ENCODE results near the gene HGF.
"Not testable (repeated sequence)": the region's sequence is repeated elsewhere in the genome, so short reads cannot be mapped to it uniquely, and the experiment has no call there.

The HGF gene

DNA sequence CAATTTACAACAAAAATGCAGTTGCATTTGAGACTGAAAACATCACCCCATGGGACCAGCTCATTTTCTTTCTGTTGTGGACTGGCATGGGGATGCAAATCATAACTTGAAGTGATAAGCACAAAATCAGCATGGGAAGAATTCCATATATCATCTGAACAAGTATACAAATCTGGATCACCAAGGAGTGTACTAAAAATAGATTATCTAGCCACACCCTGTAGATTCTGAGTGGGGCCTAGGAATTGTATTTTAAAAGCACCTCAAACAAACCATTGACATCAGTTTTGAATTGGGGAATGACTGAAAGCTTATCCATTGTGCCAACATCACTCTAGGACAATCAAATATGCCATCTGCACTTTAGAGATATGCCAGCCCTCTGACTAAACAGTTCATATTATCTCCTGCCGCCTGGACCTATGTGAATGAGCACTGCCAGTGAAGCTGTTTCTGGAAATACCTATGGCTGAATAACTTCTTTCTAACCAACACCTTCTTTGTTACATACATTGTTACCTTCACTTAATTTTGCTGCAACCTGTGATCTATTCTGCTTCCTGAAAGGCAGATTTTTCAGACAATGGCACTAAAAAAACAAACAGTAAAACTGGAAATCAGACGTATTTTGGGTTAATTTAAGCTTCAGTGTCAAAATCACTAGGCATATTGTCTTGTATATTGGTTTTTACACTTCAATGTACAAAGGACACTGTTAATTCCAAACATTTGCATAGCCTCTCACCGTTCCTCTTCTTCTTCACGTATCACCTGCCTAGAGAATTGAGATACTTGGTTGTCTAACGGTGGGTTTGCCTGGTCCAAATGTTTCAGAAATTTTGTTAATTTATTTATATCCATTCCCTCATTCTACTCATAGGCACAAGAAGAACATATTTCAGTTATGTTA, 42.4 kb upstream of the HGF start:
- H3K9ac ChIP-seq (ENCODE audit: low read length), result no peak overlapping the region
- no peaks in the 10 kb centered on the region for H3K79me1 ChIP-seq (replicated peaks; ENCODE audit: low read length, poor library complexity, severe bottlenecking)
- H3K36me3 ChIP-seq (ENCODE audit: control insufficient read depth in 1 of 2, insufficient read depth in 2 of 2, low read depth in 1 of 2, low read length in 2 of 2), result no peaks in the 10 kb centered on the region
- H3K23ac ChIP-seq (ENCODE audit: low read length in 2 of 2), result no peak overlapping the region
- no peak overlapping the region for H3K27ac ChIP-seq (ENCODE audit: low read length, poor library complexity, severe bottlenecking)
- H3K4ac ChIP-seq (ENCODE audit: low read depth in 1 of 2, low read length in 2 of 2), result no peak overlapping the region
- no peak overlapping the region for H3K14ac ChIP-seq (ENCODE audit: low read length in 2 of 2)
- H2BK15ac ChIP-seq (ENCODE audit: low read depth, poor library complexity, severe bottlenecking), result no peak overlapping the region
- no peak overlapping the region for H2BK120ac ChIP-seq (ENCODE audit: low read depth, low read length)
- no peak for DNase-seq
- no peak overlapping the region for H3K18ac ChIP-seq (ENCODE audit: low read depth in 1 of 2, low read length in 2 of 2)
- H4K8ac ChIP-seq (ENCODE audit: low read length), result no peak overlapping the region
- H3K9me3 ChIP-seq (ENCODE audit: control insufficient read depth, low read length), result no peaks in the 10 kb centered on the region
- H2AK5ac ChIP-seq (ENCODE audit: low read length, severe bottlenecking), result no peak overlapping the region
- no peak overlapping the region for H2AFZ ChIP-seq (ENCODE audit: low read depth, low read length)
- H2BK5ac ChIP-seq (ENCODE audit: low read depth, low read length, poor library complexity, severe bottlenecking), result no peak overlapping the region
- no peak overlapping the region for H3K4me2 ChIP-seq (ENCODE audit: low read length, poor library complexity, severe bottlenecking)
- no peak overlapping the region for H4K91ac ChIP-seq (ENCODE audit: low read length)
- no peaks in the 10 kb centered on the region for H3K4me1 ChIP-seq (ENCODE audit: control insufficient read depth, insufficient read depth, low read depth, low read length)
- H3K4me3 ChIP-seq (ENCODE audit: insufficient read depth in 1 of 2, low read depth in 1 of 2, low read length in 2 of 2), result no peak overlapping the region
- 100% methylated on average over 1 of the region's 5 CpGs for WGBS
- no peak overlapping the region for H2BK12ac ChIP-seq (ENCODE audit: low read length in 2 of 2)
- H3K27me3 ChIP-seq (ENCODE audit: control insufficient read depth in 1 of 2, insufficient read depth in 1 of 2, low read length in 2 of 2), result no peaks in the 10 kb centered on the region

DNA sequence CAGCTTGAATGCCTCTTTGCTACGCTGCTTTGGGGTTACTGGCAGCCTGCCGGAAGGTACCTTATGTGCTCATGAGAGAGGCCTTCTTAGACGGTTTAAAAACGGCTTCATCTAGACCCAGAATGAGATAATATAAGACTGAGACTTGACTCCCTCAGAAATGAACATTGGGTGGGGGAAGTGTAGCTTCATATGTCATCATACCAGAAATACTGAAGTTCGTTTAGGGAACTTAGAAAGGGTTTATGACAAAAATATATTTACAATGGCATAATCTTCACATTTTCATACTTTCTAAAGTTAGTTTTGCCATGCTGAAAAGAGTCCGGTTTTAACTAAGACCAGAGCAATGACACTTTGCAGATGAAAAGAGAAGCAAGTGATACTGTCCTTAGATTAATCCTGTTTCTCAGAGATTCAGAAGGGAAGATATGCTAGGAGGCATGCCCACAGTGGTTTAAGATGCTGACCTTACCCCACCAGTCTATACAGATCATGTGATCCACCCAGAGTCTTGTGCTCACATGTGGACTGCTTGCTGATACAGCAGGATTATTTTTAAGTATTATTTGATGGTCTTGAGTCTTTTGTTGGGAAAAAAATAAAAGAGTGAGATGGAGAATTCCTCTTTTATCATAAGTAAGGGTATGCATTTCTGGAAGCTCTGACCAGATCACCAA, 40.8 kb upstream of the HGF start:
- Histone ChIP-seq H3K27ac (ENCODE audit: low read length, poor library complexity, severe bottlenecking) (no peak overlapping the region), H2BK15ac (ENCODE audit: low read depth, poor library complexity, severe bottlenecking) (no peak overlapping the region), H3K27me3 (ENCODE audit: control insufficient read depth in 1 of 2, insufficient read depth in 1 of 2, low read length in 2 of 2) (no peaks in the 10 kb centered on the region), H2AK5ac (ENCODE audit: low read length, severe bottlenecking) (no peak overlapping the region), H3K4ac (ENCODE audit: low read depth in 1 of 2, low read length in 2 of 2) (no peak overlapping the region), H3K4me1 (ENCODE audit: control insufficient read depth, insufficient read depth, low read depth, low read length) (no peaks in the 10 kb centered on the region), H3K18ac (ENCODE audit: low read depth in 1 of 2, low read length in 2 of 2) (no peak overlapping the region), H2AFZ (ENCODE audit: low read depth, low read length) (no peak overlapping the region), H4K91ac (ENCODE audit: low read length) (no peak overlapping the region), H3K4me2 (ENCODE audit: low read length, poor library complexity, severe bottlenecking) (no peak overlapping the region), H3K79me1 (replicated peaks; ENCODE audit: low read length, poor library complexity, severe bottlenecking) (no peaks in the 10 kb centered on the region), H3K9ac (ENCODE audit: low read length) (no peak overlapping the region), H3K9me3 (ENCODE audit: control insufficient read depth, low read length) (no peaks in the 10 kb centered on the region), H3K4me3 (ENCODE audit: insufficient read depth in 1 of 2, low read depth in 1 of 2, low read length in 2 of 2) (no peak overlapping the region), H3K36me3 (ENCODE audit: control insufficient read depth in 1 of 2, insufficient read depth in 2 of 2, low read depth in 1 of 2, low read length in 2 of 2) (no peaks in the 10 kb centered on the region), H2BK5ac (ENCODE audit: low read depth, low read length, poor library complexity, severe bottlenecking) (no peak overlapping the region), H3K23ac (ENCODE audit: low read length in 2 of 2) (no peak overlapping the region), H2BK12ac (ENCODE audit: low read length in 2 of 2) (no peak overlapping the region), H4K8ac (ENCODE audit: low read length) (no peak overlapping the region), H3K14ac (ENCODE audit: low read length in 2 of 2) (no peak overlapping the region), H2BK120ac (ENCODE audit: low read depth, low read length) (no peak overlapping the region)
- DNase-seq, result no peak
- 92% methylated on average over 5 of the region's 6 CpGs for WGBS

DNA sequence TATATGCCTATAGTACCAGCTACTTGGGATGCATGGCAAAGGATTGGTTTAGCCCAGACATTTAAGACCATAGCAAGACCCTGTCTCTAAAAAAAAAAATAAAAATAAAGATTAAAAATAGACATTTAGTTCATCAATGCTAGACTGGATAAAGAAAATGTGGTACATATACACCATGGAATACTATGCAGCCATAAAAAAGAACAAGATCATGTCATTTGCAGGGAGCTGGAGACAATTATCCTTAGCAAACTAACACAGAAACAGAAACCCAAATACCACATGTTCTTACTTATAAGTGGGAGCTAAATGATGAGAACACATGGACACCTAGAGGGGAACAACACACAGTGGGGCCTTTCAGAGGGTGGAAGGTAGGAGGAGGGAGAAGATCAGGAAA, 38.5 kb upstream of the HGF start:
- H3K4me1 ChIP-seq (ENCODE audit: control insufficient read depth, insufficient read depth, low read depth, low read length); H2AK5ac ChIP-seq (ENCODE audit: low read length, severe bottlenecking); H3K18ac ChIP-seq (ENCODE audit: low read depth in 1 of 2, low read length in 2 of 2); H3K27me3 ChIP-seq (ENCODE audit: control insufficient read depth in 1 of 2, insufficient read depth in 1 of 2, low read length in 2 of 2); H3K4ac ChIP-seq (ENCODE audit: low read depth in 1 of 2, low read length in 2 of 2); H3K14ac ChIP-seq (ENCODE audit: low read length in 2 of 2); H3K9ac ChIP-seq (ENCODE audit: low read length); H3K4me3 ChIP-seq (ENCODE audit: insufficient read depth in 1 of 2, low read depth in 1 of 2, low read length in 2 of 2); H2BK12ac ChIP-seq (ENCODE audit: low read length in 2 of 2); H2BK15ac ChIP-seq (ENCODE audit: low read depth, poor library complexity, severe bottlenecking); H3K79me1 ChIP-seq (replicated peaks; ENCODE audit: low read length, poor library complexity, severe bottlenecking); H3K9me3 ChIP-seq (ENCODE audit: control insufficient read depth, low read length); H3K36me3 ChIP-seq (ENCODE audit: control insufficient read depth in 1 of 2, insufficient read depth in 2 of 2, low read depth in 1 of 2, low read length in 2 of 2); H3K27ac ChIP-seq (ENCODE audit: low read length, poor library complexity, severe bottlenecking); H3K4me2 ChIP-seq (ENCODE audit: low read length, poor library complexity, severe bottlenecking); DNase-seq; H4K8ac ChIP-seq (ENCODE audit: low read length); H2AFZ ChIP-seq (ENCODE audit: low read depth, low read length); H2BK120ac ChIP-seq (ENCODE audit: low read depth, low read length); H2BK5ac ChIP-seq (ENCODE audit: low read depth, low read length, poor library complexity, severe bottlenecking); H4K91ac ChIP-seq (ENCODE audit: low read length); H3K23ac ChIP-seq (ENCODE audit: low read length in 2 of 2): not testable (repeated sequence)

DNA sequence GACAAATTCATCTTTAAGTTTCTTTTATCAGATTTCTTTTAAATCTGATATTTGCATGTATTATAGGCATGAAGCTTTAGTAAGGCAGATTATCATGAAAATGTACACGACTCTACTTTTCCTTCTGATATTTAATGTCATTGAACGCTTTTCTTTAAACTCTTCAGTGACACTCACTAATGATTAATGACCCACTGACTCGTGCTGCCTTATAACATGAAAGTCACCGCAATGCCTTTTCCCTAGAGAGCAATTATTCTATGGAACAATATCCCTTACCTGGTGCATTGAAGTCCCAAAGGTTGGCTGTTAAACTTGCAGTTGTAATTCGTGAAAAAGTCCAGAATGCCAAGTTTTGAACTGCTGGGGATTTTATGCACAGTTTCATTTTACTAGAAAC, 33.4 kb upstream of the HGF start:
- Histone ChIP-seq H3K36me3 (ENCODE audit: control insufficient read depth in 1 of 2, insufficient read depth in 2 of 2, low read depth in 1 of 2, low read length in 2 of 2) (no peaks in the 10 kb centered on the region), H2BK12ac (ENCODE audit: low read length in 2 of 2) (no peak overlapping the region), H2BK15ac (ENCODE audit: low read depth, poor library complexity, severe bottlenecking) (no peak overlapping the region), H4K91ac (ENCODE audit: low read length) (no peak overlapping the region), H2BK5ac (ENCODE audit: low read depth, low read length, poor library complexity, severe bottlenecking) (no peak overlapping the region), H2BK120ac (ENCODE audit: low read depth, low read length) (no peak overlapping the region), H3K79me1 (replicated peaks; ENCODE audit: low read length, poor library complexity, severe bottlenecking) (no peaks in the 10 kb centered on the region), H3K27ac (ENCODE audit: low read length, poor library complexity, severe bottlenecking) (no peak overlapping the region), H3K18ac (ENCODE audit: low read depth in 1 of 2, low read length in 2 of 2) (no peak overlapping the region), H3K9ac (ENCODE audit: low read length) (no peak overlapping the region), H3K14ac (ENCODE audit: low read length in 2 of 2) (no peak overlapping the region), H3K4me1 (ENCODE audit: control insufficient read depth, insufficient read depth, low read depth, low read length) (no peaks in the 10 kb centered on the region), H3K4me3 (ENCODE audit: insufficient read depth in 1 of 2, low read depth in 1 of 2, low read length in 2 of 2) (no peak overlapping the region), H3K9me3 (ENCODE audit: control insufficient read depth, low read length) (no peaks in the 10 kb centered on the region), H3K4ac (ENCODE audit: low read depth in 1 of 2, low read length in 2 of 2) (no peak overlapping the region), H4K8ac (ENCODE audit: low read length) (no peak overlapping the region), H2AFZ (ENCODE audit: low read depth, low read length) (no peak overlapping the region), H2AK5ac (ENCODE audit: low read length, severe bottlenecking) (no peak overlapping the region), H3K23ac (ENCODE audit: low read length in 2 of 2) (no peak overlapping the region), H3K4me2 (ENCODE audit: low read length, poor library complexity, severe bottlenecking) (no peak overlapping the region), H3K27me3 (ENCODE audit: control insufficient read depth in 1 of 2, insufficient read depth in 1 of 2, low read length in 2 of 2) (no peaks in the 10 kb centered on the region)
- 77% methylated on average over 3 of the region's 5 CpGs for WGBS
- DNase-seq, result no peak
